HG03280 (cell line): ENCODE results near the gene DNM3.

ENCODE experiments used
- ATAC-seq: cut with Tn5 transposase; IDR thresholded peaks from one replicate; pipeline ENCODE4 v1.9.1; 2021; ENCODE audit warnings: mild to moderate bottlenecking, moderate library complexity; ENCODE audit not compliant: unreplicated experiment

Gene DNM3

GRCh38 chr1:172136925-172137324, 295.6 kb downstream of the DNM3 start:
- ATAC-seq: no peak

DNA sequence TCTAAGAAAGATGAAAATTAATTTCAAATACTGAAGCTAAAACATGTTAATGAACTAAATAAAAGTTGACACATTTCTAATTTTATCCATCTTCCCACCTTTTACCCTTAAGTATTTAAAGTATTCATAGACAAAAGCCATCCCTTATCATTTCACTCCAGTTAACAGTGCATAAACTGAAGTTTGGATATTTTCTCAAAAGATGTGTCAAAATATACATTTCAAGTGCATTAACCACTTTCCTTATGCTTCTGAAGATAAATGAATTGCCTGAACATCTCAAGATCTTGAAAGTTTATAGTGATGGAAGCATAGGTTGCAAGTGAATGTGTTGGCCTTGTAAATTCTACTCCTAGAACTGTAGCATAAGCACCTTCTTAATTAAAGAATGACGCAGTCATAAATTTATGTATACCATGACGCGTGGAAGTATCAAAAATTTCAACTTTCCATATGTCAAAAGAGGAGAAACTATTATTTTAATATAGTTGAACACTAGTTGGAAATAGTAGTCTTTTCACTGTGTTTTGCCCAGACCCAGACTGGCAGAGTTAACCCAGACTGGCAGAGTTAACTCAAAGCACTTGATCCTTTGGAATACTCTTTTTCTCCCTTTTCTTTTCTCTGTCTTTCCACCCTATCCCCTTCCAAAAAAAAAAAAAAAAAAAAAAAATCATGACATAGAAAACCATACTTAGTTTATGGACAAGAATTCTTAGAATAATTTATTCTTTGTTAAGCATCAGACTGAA, 296.6 kb downstream of the DNM3 start:
- no peak for ATAC-seq

GRCh38 chr1:172138634-172139033, 297.3 kb downstream of the DNM3 start:
- ATAC-seq: no peak

DNA sequence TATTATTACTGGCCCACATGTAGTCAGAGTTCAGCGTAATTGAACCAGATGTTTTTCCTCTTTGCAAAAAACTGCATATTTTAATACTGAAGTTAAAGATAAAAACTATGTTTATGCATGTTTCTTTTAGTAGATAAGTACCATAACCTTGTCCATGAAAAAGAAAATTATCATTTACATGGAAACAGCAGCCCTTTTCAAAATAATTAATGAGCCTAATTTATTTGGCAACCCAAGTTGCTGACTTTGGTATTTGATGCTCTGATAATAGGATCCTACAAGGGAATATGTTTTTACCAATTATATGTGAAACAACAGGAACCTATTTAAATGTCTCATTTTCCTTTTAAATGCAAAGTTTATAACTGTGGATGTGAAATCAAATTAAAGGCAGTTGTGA, 297.9 kb downstream of the DNM3 start:
- ATAC-seq: no peak

DNA sequence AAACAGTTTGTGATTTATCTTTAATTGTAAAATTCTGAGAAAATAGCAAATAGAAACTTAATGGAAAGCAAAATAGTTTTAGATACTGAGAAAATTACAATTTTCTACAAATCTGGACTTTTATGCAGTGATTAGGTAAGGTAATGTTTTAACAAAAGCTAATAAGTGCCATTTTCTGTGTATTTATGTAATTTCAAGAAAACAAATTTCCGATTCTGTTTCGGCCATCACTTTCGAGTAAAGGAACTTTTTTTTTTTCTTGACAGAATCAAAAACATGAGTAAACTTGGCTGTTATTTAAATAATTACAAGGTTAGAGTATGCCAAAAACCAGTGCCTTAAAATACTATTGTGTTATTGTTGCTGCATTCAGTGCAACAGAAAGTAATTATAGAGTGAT, 298.8 kb downstream of the DNM3 start:
- no peak for ATAC-seq

DNA sequence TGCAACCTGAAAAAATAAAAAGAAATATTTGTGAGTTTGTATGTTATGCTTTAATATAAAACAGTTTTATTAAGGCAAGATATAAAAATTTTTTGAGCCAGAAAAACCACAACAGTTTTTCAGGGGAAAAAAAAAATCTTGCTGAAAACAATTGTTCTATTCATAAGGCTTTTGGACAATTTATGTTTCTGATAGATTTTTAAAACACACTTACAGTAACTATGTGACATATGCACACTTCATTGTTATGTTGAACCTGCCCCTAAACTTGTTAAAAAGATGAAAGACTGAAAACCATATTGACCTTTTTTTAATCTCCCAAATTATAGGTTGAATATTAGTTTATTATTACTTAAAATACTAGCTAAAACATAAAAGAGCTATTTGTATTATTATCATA, 299.3 kb downstream of the DNM3 start:
- ATAC-seq: no peak

GRCh38 chr1:172141341-172141881, 300.1 kb downstream of the DNM3 start:
- ATAC-seq: no peak

- no peak for ATAC-seq
Observed at GRCh38 chr1:172142324-172142723, 301.0 kb downstream of the DNM3 start.

DNA sequence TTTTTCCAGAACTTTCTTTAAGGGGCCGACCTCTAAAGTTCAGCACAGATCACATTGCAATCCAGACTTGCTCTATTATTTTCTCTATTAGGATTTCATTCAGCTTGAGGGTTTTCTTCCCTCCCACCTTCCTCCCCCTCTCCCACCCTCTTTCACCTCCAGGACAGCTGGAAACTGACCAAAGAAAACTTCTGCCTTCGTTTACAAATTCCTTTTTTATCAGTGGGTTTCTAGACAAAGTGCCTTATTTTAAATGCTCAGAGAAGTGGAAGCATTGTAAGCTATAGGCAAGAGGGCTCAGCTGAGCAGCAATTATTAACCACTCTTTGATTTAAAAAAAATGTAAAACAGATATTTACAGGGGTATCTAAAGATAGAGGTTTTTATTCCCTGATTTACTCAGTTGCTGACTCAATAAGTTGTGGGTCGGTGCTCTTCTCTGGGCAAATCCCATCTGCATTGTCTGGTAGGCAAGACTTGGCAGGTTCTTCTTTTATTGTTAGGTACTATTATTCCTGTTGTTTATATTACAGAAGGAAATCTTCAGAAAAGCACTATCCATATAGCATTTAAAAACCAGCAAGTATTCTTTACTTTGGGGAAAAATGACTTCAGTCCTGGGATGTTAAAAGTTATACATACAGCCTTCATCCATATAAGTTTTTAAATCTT, 302.2 kb downstream of the DNM3 start:
- ATAC-seq: no peak

DNA sequence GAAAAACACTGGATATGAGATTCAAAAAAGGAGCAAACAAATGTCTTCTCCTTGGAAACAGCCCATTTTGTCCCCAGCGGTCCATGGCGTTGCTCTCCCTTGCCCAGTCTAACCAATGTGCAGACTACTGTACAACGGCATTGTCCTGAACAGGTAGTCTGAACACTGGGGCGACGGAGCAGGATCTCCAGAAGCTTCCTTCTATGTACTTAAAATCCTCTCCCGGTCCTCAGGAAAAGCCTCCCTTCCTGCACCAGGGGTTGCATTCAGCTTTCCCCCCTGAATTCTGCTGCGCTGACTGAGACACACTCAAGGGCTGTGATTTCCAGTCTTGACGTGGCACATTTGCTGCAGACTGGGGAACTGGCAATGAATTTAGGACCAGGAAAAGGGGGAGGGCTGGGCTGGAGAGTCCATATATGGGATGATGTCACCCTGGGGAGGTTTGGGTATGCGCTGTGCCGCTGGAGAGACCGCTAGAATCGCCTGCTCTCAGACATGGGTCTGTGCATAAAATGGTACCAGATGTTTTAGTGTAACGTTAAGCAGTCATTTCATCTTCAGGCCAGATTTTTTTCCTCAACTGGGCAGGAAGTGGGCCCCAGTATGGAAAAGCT, 303.3 kb downstream of the DNM3 start:
- no peak for ATAC-seq

DNA sequence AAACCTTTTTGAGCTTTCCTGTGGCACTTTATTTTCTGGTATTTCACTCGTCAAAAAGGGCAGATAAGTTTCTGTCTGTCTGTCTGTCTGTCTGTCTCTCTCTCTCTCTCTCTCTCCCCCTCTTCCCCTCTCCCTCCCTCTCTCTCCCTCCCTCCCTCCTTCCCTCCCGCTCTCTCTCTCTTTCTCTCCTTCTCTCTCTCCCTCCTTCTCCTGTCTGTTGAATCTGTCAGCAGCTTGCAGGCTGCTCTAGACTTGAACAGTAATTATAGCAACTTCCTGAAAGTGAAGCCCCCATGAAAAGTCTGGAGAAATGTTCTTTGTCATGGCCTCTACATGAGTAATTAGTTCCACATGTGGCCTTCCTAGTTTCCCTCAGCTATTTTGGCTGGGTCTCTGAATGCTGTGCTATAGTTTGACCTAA, 303.9 kb downstream of the DNM3 start:
- no peak for ATAC-seq

DNA sequence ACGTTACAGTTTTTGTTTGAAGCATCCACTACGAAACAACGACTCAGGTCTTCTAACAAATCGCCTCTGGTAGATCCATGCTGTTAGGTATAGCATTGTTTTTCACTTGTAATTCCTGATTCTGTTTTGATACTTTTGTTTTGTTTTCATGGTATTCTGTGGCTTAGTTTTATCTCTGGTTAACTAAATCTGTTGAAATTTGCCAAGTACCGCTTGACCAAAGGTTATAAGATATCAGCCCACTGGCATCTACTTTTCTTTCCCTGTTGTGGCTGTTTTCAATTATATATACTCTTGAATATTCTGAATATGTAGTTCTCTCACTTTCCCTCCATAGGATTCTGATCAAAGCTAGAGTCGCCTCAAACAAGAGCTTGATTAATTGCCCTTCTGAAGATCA, 304.4 kb downstream of the DNM3 start:
- ATAC-seq: no peak

DNA sequence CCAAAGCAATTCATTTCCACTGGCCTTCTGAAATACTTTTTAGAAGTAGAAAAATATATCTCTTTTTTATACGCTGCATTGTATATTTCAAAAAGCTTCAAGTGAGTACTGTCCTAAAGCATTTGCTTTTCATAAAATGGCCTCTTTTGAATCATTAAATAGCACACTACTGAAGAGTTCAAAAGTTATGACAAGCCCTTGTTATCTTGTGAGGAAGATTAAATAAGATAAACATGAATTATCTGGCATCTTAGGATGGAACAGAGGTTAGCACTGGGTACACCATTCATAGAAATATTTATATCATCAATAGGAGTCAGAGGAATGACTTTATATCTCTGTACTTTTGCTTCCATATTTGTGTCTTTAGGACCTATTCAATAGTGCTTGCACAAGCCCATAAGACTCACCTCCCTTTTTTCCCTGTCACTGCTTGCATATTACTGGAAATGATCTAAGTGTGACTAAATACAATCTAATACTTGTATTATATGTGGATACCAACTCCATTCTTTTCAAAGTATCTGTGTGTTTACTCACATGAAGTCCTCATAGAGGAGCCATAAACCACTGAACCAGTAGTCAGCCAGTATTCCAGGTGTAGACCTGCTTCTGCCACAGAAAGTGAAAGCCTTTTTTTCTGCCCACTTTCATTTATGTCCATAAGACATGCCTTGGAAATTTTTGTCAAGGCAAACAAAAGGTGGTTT, 305.0 kb downstream of the DNM3 start:
- ATAC-seq: no peak

DNA sequence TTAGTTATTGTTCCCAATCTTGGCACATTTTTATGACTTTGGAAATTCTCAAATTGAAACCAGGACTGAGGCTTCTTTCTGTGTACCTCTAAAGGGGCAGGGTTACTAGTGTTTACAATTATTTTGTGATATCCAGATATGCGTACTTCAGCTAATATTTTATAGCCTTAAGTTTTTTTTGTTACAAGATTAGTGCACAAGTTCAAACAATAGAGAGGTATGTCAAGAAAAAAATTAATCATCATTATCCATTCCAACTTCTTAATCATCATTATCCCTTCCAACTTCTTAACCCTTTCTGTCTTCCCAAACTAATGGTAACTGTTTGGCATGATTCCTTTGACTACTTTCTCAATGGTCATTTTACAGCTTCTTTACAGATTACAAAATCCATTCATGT, 306.2 kb downstream of the DNM3 start:
- ATAC-seq: no peak

DNA sequence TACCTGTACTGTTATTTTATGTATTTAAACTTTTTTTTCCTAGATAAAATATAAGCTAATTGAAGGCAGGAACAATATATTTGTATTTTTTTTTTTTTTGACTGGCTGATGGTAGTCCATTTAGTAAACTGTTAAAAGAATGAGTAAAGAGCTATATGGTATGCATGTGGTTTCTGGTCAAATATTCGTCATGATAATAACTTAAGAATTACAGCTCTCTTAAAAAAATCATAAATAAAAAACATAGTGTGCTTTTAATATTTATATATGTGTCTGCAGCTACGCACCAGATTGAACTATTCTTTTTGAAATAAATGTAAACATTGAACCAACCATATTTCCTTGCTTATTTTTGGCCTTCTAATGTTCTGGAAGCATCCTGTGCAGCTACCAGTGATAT, 306.9 kb downstream of the DNM3 start:
- ATAC-seq: no peak

- no peak for ATAC-seq
Observed at GRCh38 chr1:172148707-172149106, 307.4 kb downstream of the DNM3 start.

DNA sequence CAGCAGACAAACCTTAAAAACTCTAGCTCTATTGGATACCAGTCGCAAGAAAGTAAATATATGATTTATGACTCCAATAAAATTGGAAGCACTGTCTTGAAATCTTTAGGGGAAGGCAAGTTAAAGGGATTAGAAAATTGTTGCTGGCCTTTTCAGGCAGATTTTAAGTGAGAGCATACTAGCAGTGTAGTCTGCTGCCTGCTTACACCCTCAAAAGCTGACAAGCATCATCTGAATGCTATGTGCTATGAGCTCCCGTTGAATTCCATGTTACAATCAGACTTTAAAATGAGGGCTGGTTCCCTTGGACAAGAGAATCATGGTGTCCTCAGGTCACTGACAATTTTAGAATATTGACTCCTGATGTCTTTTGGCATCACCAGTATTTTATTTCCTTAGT, 308.0 kb downstream of the DNM3 start:
- ATAC-seq: no peak

DNA sequence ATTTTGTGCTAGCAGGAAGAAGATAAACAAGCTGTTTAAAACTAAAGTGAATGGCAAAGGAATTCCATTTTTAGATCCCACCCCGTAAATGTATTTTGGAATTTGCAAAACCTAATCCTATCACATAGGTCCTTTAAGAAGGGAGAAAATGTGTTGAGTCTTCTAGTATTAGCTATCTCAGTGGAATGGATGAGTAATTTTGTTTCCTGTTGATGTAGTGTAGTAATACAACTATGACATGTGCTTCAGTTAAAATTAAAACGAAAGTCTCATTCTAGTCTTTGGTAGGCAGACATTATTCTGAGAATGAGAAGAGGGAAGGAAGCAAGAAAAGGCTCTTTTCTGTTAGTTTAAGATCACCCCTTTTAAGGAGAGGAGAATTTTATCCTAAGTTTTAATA, 313.3 kb downstream of the DNM3 start:
- peak; percentile 86 for ATAC-seq

DNA sequence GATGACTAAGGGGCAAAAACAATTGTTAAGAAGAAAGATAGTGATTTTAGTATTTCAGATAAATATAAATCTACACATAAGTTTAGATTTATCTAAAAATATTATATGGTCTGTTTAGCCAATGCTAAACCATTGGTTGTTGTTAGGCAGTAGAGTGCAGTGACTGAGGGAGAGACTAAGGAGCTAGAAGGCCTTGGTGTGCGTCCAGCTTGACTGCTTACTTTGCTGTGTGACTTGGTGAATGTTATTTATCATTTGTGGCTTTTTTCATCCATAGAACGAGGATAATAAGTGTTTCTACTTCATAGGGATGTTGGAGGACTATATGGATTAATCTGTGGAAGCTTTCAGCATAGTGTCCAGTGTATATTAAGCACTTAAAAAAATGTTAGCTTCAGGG, 314.5 kb downstream of the DNM3 start:
- ATAC-seq: no peak

GRCh38 chr1:172162236-172162635, 320.9 kb downstream of the DNM3 start:
- no peak for ATAC-seq

GRCh38 chr1:172163498-172164215, 322.4 kb downstream of the DNM3 start:
- no peak for ATAC-seq
